ENCODE data around the gene GREB1.

- no peak for TF ChIP-seq RCOR1 (IDR thresholded peaks at IDR 0.05; ENCODE audit: low read length)
- no peak for TF ChIP-seq CTCF (IDR thresholded peaks at IDR 0.05)
- no peak for TF ChIP-seq POLR2AphosphoS5 (IDR thresholded peaks at IDR 0.05; ENCODE audit: low read depth, low read length)
- TF ChIP-seq YY1 (IDR thresholded peaks at IDR 0.05; ENCODE audit: low read depth) = no peak
- TF ChIP-seq EP300 (IDR thresholded peaks at IDR 0.05; ENCODE audit: borderline replicate concordance in 1 of 2, low read depth in 1 of 2, low read length in 1 of 2) = no peak
- TF ChIP-seq EZH2phosphoT487 (IDR thresholded peaks at IDR 0.05; ENCODE audit: borderline replicate concordance, low read depth) = no peak
- no peak for TF ChIP-seq GATA2 (CRISPR knock-in tag; IDR thresholded peaks at IDR 0.05)
- no peak for TF ChIP-seq REST (IDR thresholded peaks at IDR 0.05; ENCODE audit: low read depth, low read length)
- TF ChIP-seq ZBTB33 (IDR thresholded peaks at IDR 0.05; ENCODE audit: borderline replicate concordance, low read depth) = no peak
- TF ChIP-seq TAF1 (IDR thresholded peaks at IDR 0.05; ENCODE audit: borderline replicate concordance, low read depth, low read length) = no peak
- no peak for TF ChIP-seq CHD2 (IDR thresholded peaks at IDR 0.05; ENCODE audit: low read length, partially characterized antibody)
- no peak for TF ChIP-seq JUND (IDR thresholded peaks at IDR 0.05)
Observed at GRCh38 chr2:11665028-11665427, 131.2 kb downstream of the GREB1 start.
